ENCODE data around the gene GSN. TPM values are rescaled to one million over a fixed set of nuclear protein-coding genes. Genes with fewer than 3 reads are reported as not detected.

The GSN gene
- total and polyA plus RNA-seq, 9 of the 15 experiments (the other 6 are each of a cell fraction or from before 2014, with no cell fraction given): 0.39 to 16.6 (median 8.2) TPM

DNA sequence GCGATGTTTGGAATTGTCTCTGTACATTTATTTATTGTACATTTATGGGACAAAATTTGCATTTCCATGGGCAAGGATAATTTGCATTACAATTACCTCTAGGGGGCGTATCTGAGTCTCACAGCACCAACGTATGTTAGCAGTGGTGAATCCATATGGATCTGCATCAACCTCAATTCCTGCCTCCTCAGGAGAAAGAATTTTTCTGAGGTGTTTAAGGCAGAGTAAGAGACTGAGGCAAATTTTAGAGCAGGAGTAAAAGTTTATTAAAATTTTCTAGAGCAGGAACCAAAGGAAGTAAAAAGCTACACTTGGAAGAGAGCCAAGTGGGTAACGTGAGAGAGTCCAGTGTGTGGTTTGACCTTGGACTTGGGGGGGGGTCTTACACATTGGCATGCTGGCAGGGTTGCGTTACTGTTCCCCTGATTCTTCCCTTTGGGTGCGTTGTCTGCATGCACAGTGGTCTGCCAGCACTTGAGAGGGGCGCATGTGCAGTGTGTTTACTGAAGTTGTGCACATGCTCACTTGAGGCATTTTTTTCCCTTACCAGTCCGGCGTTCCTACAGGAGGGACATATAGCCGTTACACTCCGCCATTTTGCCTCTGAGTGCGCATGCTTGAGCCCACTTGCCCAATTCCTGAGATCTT is 45.3 kb upstream of the GSN start (continued):
- TF ChIP-seq CCAR2 (IDR thresholded peaks at IDR 0.05; ENCODE audit: low read depth, low read length) (no peak), RBM25 (IDR thresholded peaks at IDR 0.05; ENCODE audit: low read depth, low read length, severe bottlenecking) (no peak), XRCC4 (IDR thresholded peaks at IDR 0.05; ENCODE audit: extremely low read depth, insufficient read depth, insufficient read length) (no peak), TEAD1 (CRISPR knock-in tag; IDR thresholded peaks at IDR 0.05) (peak in 1 of 2 experiments; percentile 11; a peak in 1 of 4 replicates), CTCFL (IDR thresholded peaks at IDR 0.05; ENCODE audit: borderline replicate concordance, insufficient read depth, low read depth, low read length, poor library complexity, severe bottlenecking) (peak; percentile 21), ETS1 (conservative IDR thresholded peaks at IDR 0.05; ENCODE audit: control insufficient read depth, low read depth, low read length) (no peak), ZNF408 (CRISPR knock-in tag; IDR thresholded peaks at IDR 0.05; ENCODE audit: low read depth) (no peak), THRAP3 (IDR thresholded peaks at IDR 0.05; ENCODE audit: borderline replicate concordance) (no peak), TCF7L2 (IDR thresholded peaks at IDR 0.05; ENCODE audit: low read depth, low read length) (no peak), ZNF175 (CRISPR knock-in tag; IDR thresholded peaks at IDR 0.05; ENCODE audit: low read depth) (peak; percentile 58; the same call in 1 of the 2 replicates), ZNF75A (CRISPR knock-in tag; IDR thresholded peaks at IDR 0.05) (no peak), BMI1 (IDR thresholded peaks at IDR 0.05; ENCODE audit: low read length) (no peak)
- TF ChIP-seq, protein P1, sequence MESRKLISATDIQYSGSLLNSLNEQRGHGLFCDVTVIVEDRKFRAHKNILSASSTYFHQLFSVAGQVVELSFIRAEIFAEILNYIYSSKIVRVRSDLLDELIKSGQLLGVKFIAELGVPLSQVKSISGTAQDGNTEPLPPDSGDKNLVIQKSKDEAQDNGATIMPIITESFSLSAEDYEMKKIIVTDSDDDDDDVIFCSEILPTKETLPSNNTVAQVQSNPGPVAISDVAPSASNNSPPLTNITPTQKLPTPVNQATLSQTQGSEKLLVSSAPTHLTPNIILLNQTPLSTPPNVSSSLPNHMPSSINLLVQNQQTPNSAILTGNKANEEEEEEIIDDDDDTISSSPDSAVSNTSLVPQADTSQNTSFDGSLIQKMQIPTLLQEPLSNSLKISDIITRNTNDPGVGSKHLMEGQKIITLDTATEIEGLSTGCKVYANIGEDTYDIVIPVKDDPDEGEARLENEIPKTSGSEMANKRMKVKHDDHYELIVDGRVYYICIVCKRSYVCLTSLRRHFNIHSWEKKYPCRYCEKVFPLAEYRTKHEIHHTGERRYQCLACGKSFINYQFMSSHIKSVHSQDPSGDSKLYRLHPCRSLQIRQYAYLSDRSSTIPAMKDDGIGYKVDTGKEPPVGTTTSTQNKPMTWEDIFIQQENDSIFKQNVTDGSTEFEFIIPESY (CRISPR knock-in tag; IDR thresholded peaks at IDR 0.05): no peak

Measured in K562 (cell line).